ENCODE data around the gene KCTD3.
A peak's percentile ranks its signal among the peaks of the same experiment; 100 is the strongest.

The KCTD3 gene
- total RNA-seq, result 0.78 to 1.6 reads per million in 2 experiments

GRCh38 chr1:215566556-215567490, at the start of gene KCTD3:
Gene KCTD3 (plus strand): TSS chr1:215567304. CDS start chr1:215567686, 382 bp downstream.
- DNase-seq (ENCODE audit: low read depth), result peak; percentile 2

DNA sequence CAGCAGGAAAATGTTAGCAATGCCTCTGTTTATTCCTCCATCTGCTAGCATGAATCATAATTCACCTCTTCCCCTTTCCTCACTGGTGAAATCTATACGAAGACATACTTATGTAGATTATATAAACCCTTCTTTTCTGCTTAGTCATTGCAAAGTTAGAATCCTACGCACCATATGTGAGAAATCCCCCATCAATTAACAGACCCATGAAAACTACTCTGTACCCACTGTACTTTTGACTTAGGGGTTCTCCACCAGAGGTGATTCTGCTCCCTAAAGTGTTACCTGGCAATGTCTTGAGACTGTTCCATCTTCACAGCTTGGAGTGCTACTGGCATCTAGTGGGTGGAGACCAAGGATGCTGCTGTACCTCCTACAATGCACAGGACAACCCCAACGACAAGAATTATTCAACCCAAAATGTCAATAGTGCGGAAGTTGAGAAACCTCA, 49.6 kb upstream of the KCTD3 start:
- DNase-seq (ENCODE audit: low read depth), result no peak

DNA sequence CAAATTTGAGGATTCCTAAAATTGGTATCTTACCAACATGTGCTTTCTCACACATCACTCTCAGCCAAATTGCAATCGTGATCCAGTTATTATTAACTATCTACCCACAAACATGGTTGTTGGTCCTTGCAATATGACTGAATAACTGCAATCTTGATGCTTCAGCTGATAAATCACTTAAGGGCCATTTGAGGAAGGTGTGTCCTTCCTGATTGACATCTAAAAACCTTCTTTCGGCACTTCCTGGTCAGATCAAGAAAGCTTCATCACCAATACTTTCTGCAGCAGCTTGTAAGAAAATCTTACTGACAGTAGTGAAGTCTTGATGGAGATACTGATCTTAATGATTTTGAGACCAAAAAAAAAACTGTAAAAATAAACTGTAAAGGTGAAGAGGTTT, 48.5 kb upstream of the KCTD3 start:
- no peak for DNase-seq (ENCODE audit: low read depth)

- no peak for DNase-seq (ENCODE audit: low read depth)
These were observed 45.8 kb upstream of the KCTD3 start for GRCh38 chr1:215521279-215521678.

DNA sequence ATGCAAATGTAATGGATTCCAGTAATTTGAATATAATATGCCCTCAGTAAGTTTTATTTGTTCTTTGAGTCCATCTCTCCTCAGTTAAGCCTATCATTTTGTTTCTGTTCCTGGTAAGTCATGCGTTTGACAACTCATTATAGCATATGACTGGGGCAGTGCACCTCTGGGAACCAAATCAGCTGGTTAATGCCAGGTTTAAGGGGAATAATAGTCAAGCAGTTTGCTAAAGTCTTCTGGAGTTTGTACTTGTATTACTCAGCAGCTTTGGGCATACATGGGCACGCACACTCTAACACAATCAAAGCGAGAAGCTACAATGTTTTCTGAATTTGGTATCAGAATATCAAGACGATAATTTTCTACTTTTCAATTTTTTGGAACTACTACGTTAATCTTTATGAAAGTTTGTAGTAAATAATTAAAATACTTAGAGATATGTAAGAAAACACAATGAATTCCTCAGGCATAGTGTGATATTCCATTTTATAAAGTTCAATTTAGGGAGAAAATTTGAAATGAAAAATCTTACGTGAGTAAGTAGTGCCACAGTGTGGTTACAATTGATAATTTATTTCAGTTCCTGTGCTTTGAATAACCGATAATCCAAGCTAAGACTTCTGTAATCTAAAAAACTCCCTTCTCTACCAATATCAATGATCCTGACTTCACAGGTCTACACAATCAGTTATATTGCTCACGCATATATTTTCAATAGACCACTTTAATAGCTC, 43.8 kb upstream of the KCTD3 start:
- DNase-seq (ENCODE audit: low read depth), result no peak

GRCh38 chr1:215523906-215524305, 43.2 kb upstream of the KCTD3 start:
- DNase-seq (ENCODE audit: low read depth), result no peak

DNA sequence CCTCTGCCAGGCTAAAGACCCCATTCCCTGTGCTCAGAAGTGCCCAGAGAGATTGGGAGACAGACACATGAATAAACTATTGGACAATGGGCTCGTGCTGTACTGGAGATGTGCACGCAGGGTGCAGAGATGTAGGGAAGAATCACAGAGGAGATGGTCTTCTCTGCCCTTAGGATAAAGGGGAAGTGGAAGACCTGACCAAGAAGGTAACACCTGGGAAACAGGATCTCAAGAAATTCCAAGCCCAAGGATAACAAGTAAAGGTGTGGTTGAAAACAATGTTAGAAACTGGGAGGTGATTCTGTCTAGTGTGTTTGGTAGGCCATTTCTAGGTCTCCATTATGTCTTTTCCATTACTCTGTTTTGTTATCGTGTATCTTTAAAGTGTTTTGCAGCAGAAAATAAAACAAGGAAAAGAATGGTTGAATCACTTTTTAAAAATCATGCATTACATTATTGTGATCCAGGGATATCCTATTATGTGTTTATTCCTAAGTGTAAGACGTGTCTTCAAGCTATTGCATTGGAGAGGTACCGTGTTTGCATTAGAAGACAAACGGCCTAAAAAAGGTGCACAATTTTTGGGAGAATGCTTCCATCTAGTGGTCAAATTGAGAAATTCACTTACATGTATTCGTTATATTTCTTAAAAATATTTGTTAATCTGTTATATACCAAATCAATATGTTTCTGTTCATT, 40.8 kb upstream of the KCTD3 start:
- DNase-seq (ENCODE audit: low read depth), result no peak

DNA sequence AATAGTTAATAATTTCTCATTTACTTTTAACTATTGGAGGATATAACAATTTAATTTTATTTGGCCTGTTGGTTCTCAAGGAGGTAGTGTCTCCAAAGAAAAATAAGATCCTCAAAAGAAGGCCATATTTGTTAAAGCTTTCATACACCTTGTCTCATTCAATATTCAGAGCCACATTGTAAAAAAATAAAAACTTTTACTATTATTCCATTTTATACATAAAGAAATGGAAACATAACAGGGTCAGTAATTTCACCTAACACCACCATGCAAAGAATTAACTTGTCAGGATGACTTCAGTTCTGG, 40.3 kb upstream of the KCTD3 start:
- DNase-seq (ENCODE audit: low read depth), result no peak

GRCh38 chr1:215529111-215529510, 38.0 kb upstream of the KCTD3 start:
- no peak for DNase-seq (ENCODE audit: low read depth)

DNA sequence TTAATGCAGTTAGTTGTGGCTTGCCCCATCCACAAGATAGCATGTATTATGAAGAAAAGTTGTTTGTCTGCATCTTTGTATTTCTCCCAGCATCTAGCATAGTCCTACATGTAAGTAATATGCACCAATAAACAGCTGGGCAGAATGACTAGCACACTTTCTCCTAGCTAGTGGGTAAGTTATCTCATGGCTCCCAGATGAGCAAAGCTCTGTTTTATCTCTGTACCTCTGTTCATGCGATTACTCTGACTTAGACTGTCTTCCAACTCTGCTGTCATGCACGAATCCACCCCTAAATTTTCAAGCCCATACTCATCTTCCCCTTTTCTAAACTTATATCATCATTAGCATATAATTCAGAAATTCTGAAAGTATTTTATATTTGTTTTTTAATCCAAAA, 37.5 kb upstream of the KCTD3 start:
- DNase-seq (ENCODE audit: low read depth), result no peak

DNA sequence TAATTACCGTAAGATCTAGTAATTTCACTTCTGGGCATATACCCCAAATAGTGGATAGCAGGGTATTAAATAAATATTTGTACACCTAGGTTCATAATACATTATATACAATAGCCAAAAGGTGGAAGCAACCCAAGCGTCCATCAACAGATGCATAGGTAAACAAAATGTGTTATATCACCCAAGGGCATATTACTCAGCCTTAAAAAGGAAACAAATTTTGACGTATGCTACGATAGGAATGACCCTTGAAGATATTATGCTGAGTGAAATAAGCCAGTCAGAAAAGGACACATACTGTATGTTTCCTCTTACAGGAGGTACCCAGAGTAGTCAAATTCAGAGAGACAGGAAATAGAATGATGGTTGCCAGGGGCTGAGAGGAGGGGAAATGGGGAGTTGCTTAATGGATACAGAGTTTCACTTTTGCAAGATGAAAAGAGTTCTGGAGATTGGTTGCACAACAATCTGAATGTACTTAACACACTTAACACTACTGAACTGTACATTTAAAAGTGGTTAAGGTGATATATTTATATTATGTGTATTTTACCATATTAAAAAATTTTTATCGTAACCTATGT, 36.6 kb upstream of the KCTD3 start:
- DNase-seq (ENCODE audit: low read depth), result no peak

- no peak for DNase-seq (ENCODE audit: low read depth)
These were observed 27.1 kb upstream of the KCTD3 start for GRCh38 chr1:215539803-215540570.

DNA sequence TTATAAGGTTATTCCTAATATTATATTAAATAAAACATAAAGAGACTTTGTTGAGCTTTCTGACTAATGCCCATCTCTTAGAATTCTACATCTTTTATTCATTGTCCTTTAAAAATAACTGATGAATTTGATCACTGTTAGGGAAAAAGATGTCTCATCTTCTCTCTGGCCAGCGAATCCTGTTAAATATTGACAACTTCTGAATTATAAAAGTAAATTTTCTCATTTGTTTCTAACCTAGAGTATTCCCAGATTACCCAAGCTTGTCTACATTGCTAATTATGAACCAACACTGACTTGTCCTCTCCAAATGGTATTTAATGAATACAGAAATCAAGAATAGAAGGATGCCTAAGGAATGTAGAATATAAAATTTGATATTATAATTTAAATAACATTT, 24.8 kb upstream of the KCTD3 start:
- DNase-seq (ENCODE audit: low read depth), result no peak

- no peak for DNase-seq (ENCODE audit: low read depth)
These were observed 23.9 kb upstream of the KCTD3 start for GRCh38 chr1:215543191-215543606.

- no peak for DNase-seq (ENCODE audit: low read depth)
These were observed 23.3 kb upstream of the KCTD3 start for GRCh38 chr1:215543806-215544205.

GRCh38 chr1:215544566-215544965, 22.5 kb upstream of the KCTD3 start:
- DNase-seq (ENCODE audit: low read depth), result no peak

GRCh38 chr1:215545096-215545495, 22.0 kb upstream of the KCTD3 start:
- DNase-seq (ENCODE audit: low read depth), result no peak

- DNase-seq (ENCODE audit: low read depth), result no peak
These were observed 20.1 kb upstream of the KCTD3 start for GRCh38 chr1:215547011-215547410.

DNA sequence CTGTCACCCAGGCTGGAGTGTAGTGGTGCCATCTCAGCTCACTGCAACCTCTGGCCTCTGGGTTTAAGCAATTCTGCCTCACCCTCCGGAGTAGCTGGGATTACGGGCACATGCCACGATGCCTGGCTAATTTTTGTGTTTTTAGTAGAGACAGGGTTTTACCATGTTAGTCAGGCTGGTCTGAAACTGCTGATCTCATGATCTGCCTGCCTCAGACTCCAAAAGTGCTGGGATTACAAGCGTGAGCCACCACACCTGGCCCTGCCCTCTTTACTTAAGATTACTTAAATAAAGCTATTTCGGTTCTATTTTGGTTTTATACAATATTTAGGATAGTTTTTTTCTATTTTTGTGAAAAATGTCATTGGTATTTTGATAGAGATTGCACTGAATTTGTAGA, 15.3 kb upstream of the KCTD3 start:
- no peak for DNase-seq (ENCODE audit: low read depth)

DNA sequence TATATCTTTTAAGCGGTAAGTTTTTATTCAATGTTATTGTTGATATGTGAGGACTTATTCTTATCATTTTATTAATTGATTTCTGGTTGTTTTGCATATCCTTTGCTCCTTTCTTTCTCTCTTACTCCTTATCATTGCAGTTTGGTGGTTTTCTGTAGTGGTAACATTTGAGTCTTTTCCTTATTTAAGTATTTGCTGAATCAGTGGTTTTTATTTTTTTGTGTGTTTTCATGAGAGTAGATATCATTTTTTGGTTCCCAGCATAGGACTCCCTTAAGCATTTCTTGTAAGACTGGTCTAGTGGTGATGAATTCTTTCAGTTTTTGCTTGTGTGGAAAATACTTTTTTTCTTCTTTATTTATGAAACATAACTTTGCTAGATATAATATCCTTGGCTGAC, 12.2 kb upstream of the KCTD3 start:
- DNase-seq (ENCODE audit: low read depth), result no peak

DNA sequence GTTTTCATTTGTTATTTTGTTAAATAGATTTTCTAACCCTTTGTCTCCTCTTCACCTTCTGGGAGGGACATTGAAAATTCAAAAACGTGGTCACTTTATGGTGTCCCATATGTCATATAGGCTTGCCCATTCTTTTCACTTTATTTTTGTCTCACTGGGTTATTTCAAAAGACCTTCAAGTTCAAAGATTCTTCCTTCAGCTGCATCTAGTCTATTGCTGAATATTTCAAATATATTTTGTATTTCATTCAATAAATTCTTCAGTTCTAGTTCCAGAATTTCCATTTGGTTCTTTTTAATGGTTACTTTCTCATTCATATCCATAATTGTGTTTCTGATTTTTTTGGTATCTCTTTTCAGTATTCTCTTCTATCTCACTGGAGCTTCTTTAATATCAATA, 11.6 kb upstream of the KCTD3 start:
- no peak for DNase-seq (ENCODE audit: low read depth)

Measured in T follicular helper cell (primary cell).